WTC11 (cell line): Measurements from ENCODE around the gene SMARCC2.

Experiments
- CTCF ChIP-seq: fragments of 200-600 bp; IDR thresholded peaks from 2 replicates; pipeline ENCODE4 v1.8.0; 2022; ENCODE audit warnings: antibody characterized with exemption
- ELF4 ChIP-seq: sonication (generic); formaldehyde crosslinking; IDR thresholded peaks from 2 replicates; pipeline ENCODE4 v1.8.1; 2022; ENCODE audit warnings: low read depth, mild to moderate bottlenecking, moderate library complexity, missing genetic modification reagents
- RELA ChIP-seq: sonication (generic); formaldehyde crosslinking; IDR thresholded peaks from 2 replicates; pipeline ENCODE4 v1.8.1; 2022; ENCODE audit warnings: missing genetic modification reagents, mild to moderate bottlenecking, borderline replicate concordance
- SP1 ChIP-seq: sonication (generic); formaldehyde crosslinking; conservative IDR thresholded peaks from 2 replicates; pipeline ENCODE4 v1.8.1; 2022; ENCODE audit warnings: missing genetic modification reagents

- TF ChIP-seq CTCF (no peak), RELA (CRISPR knock-in tag) (no peak), SP1 (CRISPR knock-in tag) (no peak), ELF4 (CRISPR knock-in tag) (no peak)
Observed at GRCh38 chr12:56231184-56231582, 41.9 kb upstream of the SMARCC2 start.
